C4-2B (cell line): ENCODE results near the gene CEMIP.

Experiments
- CTCF ChIP-seq: fragments of 450-650 bp; conservative IDR thresholded peaks from 2 replicates; pipeline ENCODE4 v1.5.1; 2017; ENCODE audit warnings: mild to moderate bottlenecking
- ZFX ChIP-seq: fragments of 450-650 bp; IDR thresholded peaks from 2 replicates; pipeline ENCODE4 v1.6.1; 2017

- TF ChIP-seq CTCF (no peak; the same call in 1 of the 2 replicates), ZFX (no peak)
Measured at GRCh38 chr15:80856400-80856799, 77.2 kb downstream of the CEMIP start.
